Measurements from ENCODE around the gene BRI3. TPM values are rescaled to one million over a fixed set of nuclear protein-coding genes. Genes with fewer than 3 reads are reported as not detected.

The BRI3 gene
- total and polyA plus RNA-seq, 2 of the 13 experiments (the other 11 are each of a cell fraction or from before 2014, with no cell fraction given) = 54.0 to 103 TPM

- ChIA-PET CTCF (ENCODE audit: low intra/inter-chr PET ratio, low total read pairs) (no interaction called here), POLR2A (no interaction called here)
- in situ Hi-C loops (cut with HindIII; ENCODE audit: extremely low pct_ligation_motif_present, low pct_unique_long_range_greater_than_20kb) (no loop called here), intact Hi-C loops (cut with micrococcal nuclease; ENCODE audit: unreplicated experiment) (no loop called here)
- Histone ChIP-seq H3K4me2 (ENCODE audit: low read depth, low read length) (no peak overlapping the region), H3K9me3 (ENCODE audit: low read length) (no peaks in the 10 kb centered on the region), H4K20me1 (ENCODE audit: insufficient read depth, low read length) (peaks cover 46% of the 10 kb centered on the region; the same call in 1 of the 2 replicates), H3K4me1 (ENCODE audit: insufficient read depth, low read length) (peaks cover 70% of the 10 kb centered on the region), H3K79me2 (ENCODE audit: insufficient read depth, low read length) (peaks cover 42% of the 10 kb centered on the region), H3K27me3 (ENCODE audit: control insufficient read depth in 1 of 2, insufficient read depth in 2 of 2, low read length in 2 of 2) (no peaks in the 10 kb centered on the region), H2AFZ (ENCODE audit: low read length) (no peak overlapping the region), H3K27ac (ENCODE audit: extremely low read length, insufficient read depth, low read length) (no peak overlapping the region), H3K4me3 (replicated peaks in 1 of 3; ENCODE audit: insufficient read depth in 1 of 3, low read depth in 2 of 3, low read length in 3 of 3) (no peak overlapping the region), H3K9ac (ENCODE audit: insufficient read depth, low read depth, low read length) (no peak overlapping the region), H3K36me3 (replicated peaks in 1 of 2; ENCODE audit: control insufficient read depth in 1 of 2, insufficient read depth in 2 of 2, low read length in 2 of 2) (peaks cover 10 to 28% of the 10 kb centered on the region in 2 experiments; a peak in 4 of 5 replicates)
- WGBS (ENCODE audit: low lambda C conversion rate) = 100% methylated on average over 1 of the region's 14 CpGs
- FAIRE-seq = no peak
- ATAC-seq = peak; percentile 8
- peak; percentile 11 for DNase-seq (ENCODE audit: low spot score)
- no TSS peak for BruUV-seq (replicated peaks)
- TF ChIP-seq HNF1B (CRISPR knock-in tag; IDR thresholded peaks at IDR 0.05) (no peak), CTCF (CRISPR knock-in tag; IDR thresholded peaks at IDR 0.05) (peak; percentile 32), AGO2 (optimal IDR thresholded peaks at IDR 0.05; ENCODE audit: low read depth, low read length) (peak; percentile 73), HNRNPK (IDR thresholded peaks at IDR 0.05; ENCODE audit: low read depth, low read length, poor library complexity, severe bottlenecking) (no peak), ATF3 (CRISPR knock-in tag; IDR thresholded peaks at IDR 0.05) (no peak), PREB (CRISPR knock-in tag; IDR thresholded peaks at IDR 0.05) (no peak), NFKBIZ (CRISPR knock-in tag; IDR thresholded peaks at IDR 0.05) (no peak), BORCS8-MEF2B (CRISPR knock-in tag; IDR thresholded peaks at IDR 0.05) (no peak)
- TF ChIP-seq, protein P1, sequence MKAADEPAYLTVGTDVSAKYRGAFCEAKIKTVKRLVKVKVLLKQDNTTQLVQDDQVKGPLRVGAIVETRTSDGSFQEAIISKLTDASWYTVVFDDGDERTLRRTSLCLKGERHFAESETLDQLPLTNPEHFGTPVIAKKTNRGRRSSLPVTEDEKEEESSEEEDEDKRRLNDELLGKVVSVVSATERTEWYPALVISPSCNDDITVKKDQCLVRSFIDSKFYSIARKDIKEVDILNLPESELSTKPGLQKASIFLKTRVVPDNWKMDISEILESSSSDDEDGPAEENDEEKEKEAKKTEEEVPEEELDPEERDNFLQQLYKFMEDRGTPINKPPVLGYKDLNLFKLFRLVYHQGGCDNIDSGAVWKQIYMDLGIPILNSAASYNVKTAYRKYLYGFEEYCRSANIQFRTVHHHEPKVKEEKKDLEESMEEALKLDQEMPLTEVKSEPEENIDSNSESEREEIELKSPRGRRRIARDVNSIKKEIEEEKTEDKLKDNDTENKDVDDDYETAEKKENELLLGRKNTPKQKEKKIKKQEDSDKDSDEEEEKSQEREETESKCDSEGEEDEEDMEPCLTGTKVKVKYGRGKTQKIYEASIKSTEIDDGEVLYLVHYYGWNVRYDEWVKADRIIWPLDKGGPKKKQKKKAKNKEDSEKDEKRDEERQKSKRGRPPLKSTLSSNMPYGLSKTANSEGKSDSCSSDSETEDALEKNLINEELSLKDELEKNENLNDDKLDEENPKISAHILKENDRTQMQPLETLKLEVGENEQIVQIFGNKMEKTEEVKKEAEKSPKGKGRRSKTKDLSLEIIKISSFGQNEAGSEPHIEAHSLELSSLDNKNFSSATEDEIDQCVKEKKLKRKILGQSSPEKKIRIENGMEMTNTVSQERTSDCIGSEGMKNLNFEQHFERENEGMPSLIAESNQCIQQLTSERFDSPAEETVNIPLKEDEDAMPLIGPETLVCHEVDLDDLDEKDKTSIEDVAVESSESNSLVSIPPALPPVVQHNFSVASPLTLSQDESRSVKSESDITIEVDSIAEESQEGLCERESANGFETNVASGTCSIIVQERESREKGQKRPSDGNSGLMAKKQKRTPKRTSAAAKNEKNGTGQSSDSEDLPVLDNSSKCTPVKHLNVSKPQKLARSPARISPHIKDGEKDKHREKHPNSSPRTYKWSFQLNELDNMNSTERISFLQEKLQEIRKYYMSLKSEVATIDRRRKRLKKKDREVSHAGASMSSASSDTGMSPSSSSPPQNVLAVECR (CRISPR knock-in tag; IDR thresholded peaks at IDR 0.05; ENCODE audit: borderline replicate concordance) = 0 out of 2 replicates have a peak, but pooled peaks have one; percentile 6
- TF ChIP-seq, protein P2, sequence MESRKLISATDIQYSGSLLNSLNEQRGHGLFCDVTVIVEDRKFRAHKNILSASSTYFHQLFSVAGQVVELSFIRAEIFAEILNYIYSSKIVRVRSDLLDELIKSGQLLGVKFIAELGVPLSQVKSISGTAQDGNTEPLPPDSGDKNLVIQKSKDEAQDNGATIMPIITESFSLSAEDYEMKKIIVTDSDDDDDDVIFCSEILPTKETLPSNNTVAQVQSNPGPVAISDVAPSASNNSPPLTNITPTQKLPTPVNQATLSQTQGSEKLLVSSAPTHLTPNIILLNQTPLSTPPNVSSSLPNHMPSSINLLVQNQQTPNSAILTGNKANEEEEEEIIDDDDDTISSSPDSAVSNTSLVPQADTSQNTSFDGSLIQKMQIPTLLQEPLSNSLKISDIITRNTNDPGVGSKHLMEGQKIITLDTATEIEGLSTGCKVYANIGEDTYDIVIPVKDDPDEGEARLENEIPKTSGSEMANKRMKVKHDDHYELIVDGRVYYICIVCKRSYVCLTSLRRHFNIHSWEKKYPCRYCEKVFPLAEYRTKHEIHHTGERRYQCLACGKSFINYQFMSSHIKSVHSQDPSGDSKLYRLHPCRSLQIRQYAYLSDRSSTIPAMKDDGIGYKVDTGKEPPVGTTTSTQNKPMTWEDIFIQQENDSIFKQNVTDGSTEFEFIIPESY (CRISPR knock-in tag; IDR thresholded peaks at IDR 0.05) = peak; percentile 97
- TF ChIP-seq, protein P3, sequence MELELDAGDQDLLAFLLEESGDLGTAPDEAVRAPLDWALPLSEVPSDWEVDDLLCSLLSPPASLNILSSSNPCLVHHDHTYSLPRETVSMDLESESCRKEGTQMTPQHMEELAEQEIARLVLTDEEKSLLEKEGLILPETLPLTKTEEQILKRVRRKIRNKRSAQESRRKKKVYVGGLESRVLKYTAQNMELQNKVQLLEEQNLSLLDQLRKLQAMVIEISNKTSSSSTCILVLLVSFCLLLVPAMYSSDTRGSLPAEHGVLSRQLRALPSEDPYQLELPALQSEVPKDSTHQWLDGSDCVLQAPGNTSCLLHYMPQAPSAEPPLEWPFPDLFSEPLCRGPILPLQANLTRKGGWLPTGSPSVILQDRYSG (CRISPR knock-in tag; IDR thresholded peaks at IDR 0.05) = no peak
Measured at GRCh38 chr7:98287486-98287959, 6.0 kb downstream of the BRI3 start.
